ENCODE measurements around the gene CAMKMT.

Gene CAMKMT

DNA sequence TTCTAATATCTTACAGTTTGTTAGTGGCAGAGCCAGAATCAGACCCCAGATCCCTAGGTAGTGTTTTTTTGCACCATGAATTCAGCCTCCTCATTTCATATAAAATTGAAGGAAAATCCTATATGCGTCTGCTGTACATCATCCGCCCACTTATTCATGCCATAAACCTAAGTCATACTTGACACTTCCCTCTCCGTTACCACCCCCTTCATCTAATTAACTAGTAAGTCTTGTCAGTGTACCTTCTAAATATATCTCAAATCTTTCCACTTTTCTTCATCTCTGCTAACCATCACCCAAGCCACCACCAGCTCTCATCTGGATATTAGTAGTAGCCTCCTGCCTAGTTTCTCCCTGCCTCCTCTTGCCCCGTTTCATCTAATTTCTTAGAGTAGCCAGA lies 331.1 kb downstream of the CAMKMT start:
- TF ChIP-seq ZBTB7A (IDR thresholded peaks at IDR 0.05; ENCODE audit: low read depth), result no peak
- TF ChIP-seq EGR1 (IDR thresholded peaks at IDR 0.05), result no peak
- no peak for TF ChIP-seq TCF12 (IDR thresholded peaks at IDR 0.05; ENCODE audit: low read depth)
- TF ChIP-seq TEAD4 (IDR thresholded peaks at IDR 0.05), result no peak
- TF ChIP-seq CEBPB (IDR thresholded peaks at IDR 0.05), result no peak

DNA sequence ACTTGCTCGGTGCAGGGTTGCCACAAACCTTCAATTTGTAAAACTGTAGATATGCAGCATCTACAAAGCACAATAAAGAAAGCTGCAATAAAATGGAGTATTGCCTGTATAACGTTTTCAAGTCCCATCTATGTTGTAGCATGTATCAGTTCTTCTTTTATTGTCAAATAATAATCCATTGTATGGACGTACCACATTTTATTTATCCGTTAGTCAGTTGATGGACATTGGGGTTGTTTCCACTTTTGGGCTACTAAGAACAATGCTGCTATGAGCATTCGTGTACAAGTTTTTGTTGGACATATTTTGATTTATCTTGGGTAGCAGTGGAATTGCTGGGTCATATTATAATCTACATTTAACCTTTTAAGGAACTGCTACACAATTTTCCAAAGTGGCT lies 339.1 kb downstream of the CAMKMT start:
- TF ChIP-seq CEBPB (IDR thresholded peaks at IDR 0.05) (no peak), TEAD4 (IDR thresholded peaks at IDR 0.05) (no peak), TCF12 (IDR thresholded peaks at IDR 0.05; ENCODE audit: low read depth) (no peak), FOXM1 (IDR thresholded peaks at IDR 0.05; ENCODE audit: borderline replicate concordance, low read depth) (no peak), USF1 (IDR thresholded peaks at IDR 0.05) (no peak), MAX (IDR thresholded peaks at IDR 0.05) (no peak), CREB1 (IDR thresholded peaks at IDR 0.05; ENCODE audit: low read depth) (no peak), RAD21 (IDR thresholded peaks at IDR 0.05; ENCODE audit: low read depth) (no peak), YY1 (IDR thresholded peaks at IDR 0.05; ENCODE audit: low read depth) (no peak), TAF1 (IDR thresholded peaks at IDR 0.05; ENCODE audit: low read depth) (no peak), ZBTB7A (IDR thresholded peaks at IDR 0.05; ENCODE audit: low read depth) (no peak), EP300 (IDR thresholded peaks at IDR 0.05; ENCODE audit: borderline replicate concordance) (no peak), NFIC (IDR thresholded peaks at IDR 0.05) (no peak), EGR1 (IDR thresholded peaks at IDR 0.05) (no peak)
- TF ChIP-seq, protein P1, sequence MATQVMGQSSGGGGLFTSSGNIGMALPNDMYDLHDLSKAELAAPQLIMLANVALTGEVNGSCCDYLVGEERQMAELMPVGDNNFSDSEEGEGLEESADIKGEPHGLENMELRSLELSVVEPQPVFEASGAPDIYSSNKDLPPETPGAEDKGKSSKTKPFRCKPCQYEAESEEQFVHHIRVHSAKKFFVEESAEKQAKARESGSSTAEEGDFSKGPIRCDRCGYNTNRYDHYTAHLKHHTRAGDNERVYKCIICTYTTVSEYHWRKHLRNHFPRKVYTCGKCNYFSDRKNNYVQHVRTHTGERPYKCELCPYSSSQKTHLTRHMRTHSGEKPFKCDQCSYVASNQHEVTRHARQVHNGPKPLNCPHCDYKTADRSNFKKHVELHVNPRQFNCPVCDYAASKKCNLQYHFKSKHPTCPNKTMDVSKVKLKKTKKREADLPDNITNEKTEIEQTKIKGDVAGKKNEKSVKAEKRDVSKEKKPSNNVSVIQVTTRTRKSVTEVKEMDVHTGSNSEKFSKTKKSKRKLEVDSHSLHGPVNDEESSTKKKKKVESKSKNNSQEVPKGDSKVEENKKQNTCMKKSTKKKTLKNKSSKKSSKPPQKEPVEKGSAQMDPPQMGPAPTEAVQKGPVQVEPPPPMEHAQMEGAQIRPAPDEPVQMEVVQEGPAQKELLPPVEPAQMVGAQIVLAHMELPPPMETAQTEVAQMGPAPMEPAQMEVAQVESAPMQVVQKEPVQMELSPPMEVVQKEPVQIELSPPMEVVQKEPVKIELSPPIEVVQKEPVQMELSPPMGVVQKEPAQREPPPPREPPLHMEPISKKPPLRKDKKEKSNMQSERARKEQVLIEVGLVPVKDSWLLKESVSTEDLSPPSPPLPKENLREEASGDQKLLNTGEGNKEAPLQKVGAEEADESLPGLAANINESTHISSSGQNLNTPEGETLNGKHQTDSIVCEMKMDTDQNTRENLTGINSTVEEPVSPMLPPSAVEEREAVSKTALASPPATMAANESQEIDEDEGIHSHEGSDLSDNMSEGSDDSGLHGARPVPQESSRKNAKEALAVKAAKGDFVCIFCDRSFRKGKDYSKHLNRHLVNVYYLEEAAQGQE (IDR thresholded peaks at IDR 0.05; ENCODE audit: low read depth), result no peak

DNA sequence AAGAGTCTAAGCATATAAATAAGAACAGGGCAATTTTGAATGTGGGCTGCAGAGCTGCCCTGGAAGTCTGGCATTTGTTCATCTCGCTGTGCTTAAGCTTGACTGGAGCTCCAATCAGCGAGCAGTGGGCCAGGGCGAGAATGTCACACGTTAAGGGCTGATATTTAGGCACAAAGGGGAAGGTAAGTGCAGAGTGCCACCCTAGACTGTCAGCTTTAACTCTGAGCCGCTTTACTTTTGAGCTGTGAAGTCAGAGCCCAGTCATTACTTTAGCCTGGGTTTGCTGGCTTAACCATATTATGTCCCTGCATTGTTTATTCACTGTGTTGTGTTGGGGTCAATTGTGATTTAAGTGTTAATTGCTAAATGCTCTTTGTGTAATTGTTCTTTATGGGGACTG lies 343.6 kb downstream of the CAMKMT start:
- TF ChIP-seq YY1 (IDR thresholded peaks at IDR 0.05; ENCODE audit: low read depth), result no peak
- TF ChIP-seq, protein P1 (IDR thresholded peaks at IDR 0.05; ENCODE audit: low read depth), result no peak
- TF ChIP-seq MAX (IDR thresholded peaks at IDR 0.05), result no peak
- no peak for TF ChIP-seq EGR1 (IDR thresholded peaks at IDR 0.05)
- no peak for TF ChIP-seq TEAD4 (IDR thresholded peaks at IDR 0.05)
- TF ChIP-seq TAF1 (IDR thresholded peaks at IDR 0.05; ENCODE audit: low read depth), result no peak
- TF ChIP-seq CREB1 (IDR thresholded peaks at IDR 0.05; ENCODE audit: low read depth), result no peak
- no peak for TF ChIP-seq EP300 (IDR thresholded peaks at IDR 0.05; ENCODE audit: borderline replicate concordance)
- no peak for TF ChIP-seq CEBPB (IDR thresholded peaks at IDR 0.05)
- no peak for TF ChIP-seq FOXM1 (IDR thresholded peaks at IDR 0.05; ENCODE audit: borderline replicate concordance, low read depth)
- no peak for TF ChIP-seq USF1 (IDR thresholded peaks at IDR 0.05)
- TF ChIP-seq ZBTB7A (IDR thresholded peaks at IDR 0.05; ENCODE audit: low read depth), result no peak
- TF ChIP-seq RAD21 (IDR thresholded peaks at IDR 0.05; ENCODE audit: low read depth), result no peak
- no peak for TF ChIP-seq NFIC (IDR thresholded peaks at IDR 0.05)
- no peak for TF ChIP-seq TCF12 (IDR thresholded peaks at IDR 0.05; ENCODE audit: low read depth)

DNA sequence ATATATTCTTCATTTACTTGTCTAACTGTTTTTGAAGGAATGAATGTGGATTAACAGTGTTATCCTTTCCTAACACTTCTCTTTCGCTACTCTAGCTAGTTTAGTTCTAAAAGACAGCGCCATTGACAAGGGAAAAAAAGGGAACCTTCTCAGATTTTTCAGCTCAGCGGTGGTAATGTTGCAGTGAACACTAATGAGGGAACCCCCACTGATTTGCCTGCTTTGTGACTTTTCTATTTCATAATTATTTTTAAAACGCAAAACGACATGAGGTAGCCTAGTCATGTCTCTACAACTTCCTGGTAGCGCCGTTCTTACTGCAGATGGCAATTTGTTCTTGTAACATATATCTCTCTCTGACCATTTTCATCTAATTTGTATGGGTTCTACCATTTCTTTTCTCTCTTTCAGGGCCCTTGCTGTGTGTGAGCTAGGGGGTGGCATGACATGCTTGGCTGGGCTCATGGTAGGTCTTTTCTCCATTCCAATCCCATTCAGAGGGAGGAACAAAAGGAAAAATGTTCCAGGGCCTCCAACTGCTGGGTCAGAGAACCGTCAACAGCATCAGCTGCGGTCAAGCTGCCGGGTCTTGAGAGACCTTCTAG lies 344.2 kb downstream of the CAMKMT start:
- TF ChIP-seq CEBPB (IDR thresholded peaks at IDR 0.05), result no peak
- no peak for TF ChIP-seq YY1 (IDR thresholded peaks at IDR 0.05; ENCODE audit: low read depth)
- TF ChIP-seq USF1 (IDR thresholded peaks at IDR 0.05), result no peak
- TF ChIP-seq CREB1 (IDR thresholded peaks at IDR 0.05; ENCODE audit: low read depth), result no peak
- no peak for TF ChIP-seq TCF12 (IDR thresholded peaks at IDR 0.05; ENCODE audit: low read depth)
- TF ChIP-seq MAX (IDR thresholded peaks at IDR 0.05), result no peak
- TF ChIP-seq EGR1 (IDR thresholded peaks at IDR 0.05), result no peak
- TF ChIP-seq, protein P1 (IDR thresholded peaks at IDR 0.05; ENCODE audit: low read depth), result no peak
- no peak for TF ChIP-seq TAF1 (IDR thresholded peaks at IDR 0.05; ENCODE audit: low read depth)
- no peak for TF ChIP-seq EP300 (IDR thresholded peaks at IDR 0.05; ENCODE audit: borderline replicate concordance)
- TF ChIP-seq NFIC (IDR thresholded peaks at IDR 0.05), result no peak
- TF ChIP-seq TEAD4 (IDR thresholded peaks at IDR 0.05), result no peak
- no peak for TF ChIP-seq ZBTB7A (IDR thresholded peaks at IDR 0.05; ENCODE audit: low read depth)
- no peak for TF ChIP-seq RAD21 (IDR thresholded peaks at IDR 0.05; ENCODE audit: low read depth)
- no peak for TF ChIP-seq FOXM1 (IDR thresholded peaks at IDR 0.05; ENCODE audit: borderline replicate concordance, low read depth)
